ENCODE data around the gene AFG1L. TPM values are rescaled to one million over a fixed set of nuclear protein-coding genes. Genes with fewer than 3 reads are reported as not detected.
"Not testable (repeated sequence)": the region's sequence is repeated elsewhere in the genome, so short reads cannot be mapped to it uniquely, and the experiment has no call there.

Gene AFG1L
- total RNA-seq, 1 donor from 2014 or later = 3.7 TPM

DNA sequence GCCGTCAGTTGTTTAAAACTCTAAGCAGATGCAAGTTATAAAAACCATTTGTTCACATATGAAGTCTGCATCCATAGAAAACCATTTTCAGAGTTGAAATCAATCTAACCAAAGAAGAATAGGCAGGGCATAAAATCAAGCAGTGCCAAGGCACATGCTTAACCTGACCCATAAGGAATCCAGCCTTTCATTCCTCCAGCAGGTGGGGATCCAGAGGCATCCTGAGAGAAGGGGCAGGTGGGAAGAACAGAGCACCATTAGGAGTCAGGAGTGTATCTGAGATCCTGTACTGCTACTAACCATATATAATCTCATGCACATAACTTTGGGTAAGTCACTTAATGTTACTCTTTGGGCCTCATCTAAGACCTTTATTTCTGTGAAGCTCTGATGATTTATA, 236.5 kb downstream of the AFG1L start:
- Histone ChIP-seq H3K36me3 (no peaks in the 10 kb centered on the region), H3K9me3 (no peaks in the 10 kb centered on the region), H3K4me1 (no peaks in the 10 kb centered on the region), H3K27ac (no peak overlapping the region), H3K4me3 (no peak overlapping the region), H3K27me3 (no peaks in the 10 kb centered on the region)
- DNase-seq (ENCODE audit: extremely low spot score in 2 of 2) = no peak
- TF ChIP-seq POLR2A (IDR thresholded peaks at IDR 0.05) = no peak
- no peak for TF ChIP-seq POLR2AphosphoS5 (IDR thresholded peaks at IDR 0.05; ENCODE audit: insufficient read depth in 1 of 2, low read depth in 1 of 2)
- TF ChIP-seq, protein P1, sequence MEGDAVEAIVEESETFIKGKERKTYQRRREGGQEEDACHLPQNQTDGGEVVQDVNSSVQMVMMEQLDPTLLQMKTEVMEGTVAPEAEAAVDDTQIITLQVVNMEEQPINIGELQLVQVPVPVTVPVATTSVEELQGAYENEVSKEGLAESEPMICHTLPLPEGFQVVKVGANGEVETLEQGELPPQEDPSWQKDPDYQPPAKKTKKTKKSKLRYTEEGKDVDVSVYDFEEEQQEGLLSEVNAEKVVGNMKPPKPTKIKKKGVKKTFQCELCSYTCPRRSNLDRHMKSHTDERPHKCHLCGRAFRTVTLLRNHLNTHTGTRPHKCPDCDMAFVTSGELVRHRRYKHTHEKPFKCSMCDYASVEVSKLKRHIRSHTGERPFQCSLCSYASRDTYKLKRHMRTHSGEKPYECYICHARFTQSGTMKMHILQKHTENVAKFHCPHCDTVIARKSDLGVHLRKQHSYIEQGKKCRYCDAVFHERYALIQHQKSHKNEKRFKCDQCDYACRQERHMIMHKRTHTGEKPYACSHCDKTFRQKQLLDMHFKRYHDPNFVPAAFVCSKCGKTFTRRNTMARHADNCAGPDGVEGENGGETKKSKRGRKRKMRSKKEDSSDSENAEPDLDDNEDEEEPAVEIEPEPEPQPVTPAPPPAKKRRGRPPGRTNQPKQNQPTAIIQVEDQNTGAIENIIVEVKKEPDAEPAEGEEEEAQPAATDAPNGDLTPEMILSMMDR (IDR thresholded peaks at IDR 0.05) = no peak
- intact Hi-C loops (cut with DNase I) = no loop called here

- Histone ChIP-seq H3K4me3 (no peak overlapping the region), H3K4me1 (no peaks in the 10 kb centered on the region), H3K27me3 (no peaks in the 10 kb centered on the region), H3K9me3 (no peaks in the 10 kb centered on the region), H3K27ac (no peak overlapping the region), H3K36me3 (no peaks in the 10 kb centered on the region)
- no peak for DNase-seq (ENCODE audit: extremely low spot score in 2 of 2)
- TF ChIP-seq, protein P1 (IDR thresholded peaks at IDR 0.05) = no peak
- TF ChIP-seq POLR2AphosphoS5 (IDR thresholded peaks at IDR 0.05; ENCODE audit: insufficient read depth in 1 of 2, low read depth in 1 of 2) = no peak
- intact Hi-C loops (cut with DNase I) = no loop called here
These were observed 240.4 kb downstream of the AFG1L start for GRCh38 chr6:108535114-108535742.

- H3K9me3 ChIP-seq; intact Hi-C loops (cut with DNase I); H3K27me3 ChIP-seq; H3K36me3 ChIP-seq; H3K4me1 ChIP-seq; H3K27ac ChIP-seq; DNase-seq (ENCODE audit: extremely low spot score in 2 of 2); H3K4me3 ChIP-seq: not testable (repeated sequence)
These were observed 241.2 kb downstream of the AFG1L start for GRCh38 chr6:108535920-108536535.

GRCh38 chr6:108541843-108542759, 247.2 kb downstream of the AFG1L start:
- Histone ChIP-seq H3K9me3 (no peaks in the 10 kb centered on the region), H3K27me3 (no peaks in the 10 kb centered on the region), H3K27ac (no peak overlapping the region), H3K4me3 (no peak overlapping the region), H3K4me1 (no peaks in the 10 kb centered on the region), H3K36me3 (no peaks in the 10 kb centered on the region)
- TF ChIP-seq POLR2A (IDR thresholded peaks at IDR 0.05) (no peak), POLR2AphosphoS5 (IDR thresholded peaks at IDR 0.05; ENCODE audit: insufficient read depth in 1 of 2, low read depth in 1 of 2) (peak in 1 of 2 donors; percentile 48)
- TF ChIP-seq, protein P1 (IDR thresholded peaks at IDR 0.05) = peak; percentile 82 to 98 (median 97)
- intact Hi-C loops (cut with DNase I) = loop anchor here (5.0 kb wide), 3 partner anchors 295 to 535 kb away; no protein-coding TSS in a partner anchor
- DNase-seq (ENCODE audit: extremely low spot score in 2 of 2) = no peak

DNA sequence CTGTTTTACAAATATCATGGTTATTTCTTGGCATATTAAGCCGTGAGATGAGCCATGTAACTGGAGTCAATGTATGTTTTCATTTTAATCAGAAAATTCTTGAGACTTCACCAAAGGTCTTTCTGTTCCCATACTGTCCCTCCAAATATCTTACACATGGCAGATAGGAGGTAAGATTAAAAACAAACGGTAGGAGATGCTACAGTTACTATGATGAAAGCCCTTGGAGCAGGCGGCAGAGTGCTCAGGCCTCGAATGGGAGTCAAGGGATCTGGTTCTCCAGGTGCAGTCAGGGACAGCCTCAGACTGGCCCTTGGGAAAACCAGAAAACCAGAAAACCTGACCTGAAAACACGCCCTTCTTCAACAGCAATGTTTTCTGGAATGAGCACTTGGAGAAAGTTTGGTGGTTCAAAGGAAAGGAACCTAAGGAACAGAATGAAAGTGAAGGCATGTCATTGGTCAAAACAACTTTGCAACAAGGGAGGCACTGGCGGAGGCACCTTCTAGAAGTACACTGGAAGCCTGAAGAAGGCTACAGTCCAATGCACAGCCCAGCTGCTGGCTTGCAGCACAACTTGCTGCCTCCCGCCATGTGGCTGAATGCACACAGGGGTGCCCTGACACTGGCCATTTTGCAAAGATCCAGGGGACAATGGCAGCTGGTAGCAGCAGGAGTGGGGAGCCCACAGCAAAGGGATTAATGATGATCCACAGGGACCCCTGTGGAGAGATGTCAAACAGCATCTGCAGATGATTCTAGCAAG, 248.5 kb downstream of the AFG1L start:
- Histone ChIP-seq H3K9me3 (no peaks in the 10 kb centered on the region), H3K4me3 (no peak overlapping the region), H3K27ac (no peak overlapping the region), H3K36me3 (no peaks in the 10 kb centered on the region), H3K4me1 (no peaks in the 10 kb centered on the region), H3K27me3 (no peaks in the 10 kb centered on the region)
- intact Hi-C loops (cut with DNase I) = loop anchor here (5.0 kb wide), 3 partner anchors 294 to 534 kb away; no protein-coding TSS in a partner anchor
- DNase-seq (ENCODE audit: extremely low spot score in 2 of 2) = no peak
- TF ChIP-seq, protein P1 (IDR thresholded peaks at IDR 0.05) = no peak
- no peak for TF ChIP-seq POLR2AphosphoS5 (IDR thresholded peaks at IDR 0.05; ENCODE audit: insufficient read depth in 1 of 2, low read depth in 1 of 2)
- no peak for TF ChIP-seq POLR2A (IDR thresholded peaks at IDR 0.05)
